HK-2 (cell line): ENCODE measurements around the gene SLC7A4.
"Not testable (repeated sequence)": the region's sequence is repeated elsewhere in the genome, so short reads cannot be mapped to it uniquely, and the experiment has no call there.

Experiments
- DNase-seq: peaks from one replicate; pipeline ENCODE4 v3.0.0-alpha.2; 2018; ENCODE audit not compliant: unreplicated experiment

SLC7A4 gene

GRCh38 chr22:21064917-21065864 lies 32.8 kb upstream of the SLC7A4 start:
- DNase-seq, result no peak

DNA sequence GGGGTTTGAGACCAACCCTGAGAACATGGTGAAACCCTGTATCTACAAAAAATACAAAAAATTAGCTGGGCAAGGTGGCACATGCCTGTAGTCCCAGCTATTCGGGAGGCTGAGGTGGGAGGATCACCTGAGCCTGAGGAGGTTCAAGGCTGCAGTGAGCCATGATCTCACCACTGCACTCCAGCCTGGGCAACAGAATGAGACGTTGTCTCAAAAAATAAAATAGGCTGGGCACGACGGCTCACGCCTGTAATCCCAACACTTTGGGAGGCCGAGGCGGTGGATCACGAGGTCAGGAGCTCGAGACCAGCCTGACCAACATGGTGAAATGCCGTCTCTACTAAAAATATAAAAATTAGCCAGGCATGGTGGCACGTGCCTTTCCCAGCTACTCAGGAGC lies 32.1 kb upstream of the SLC7A4 start:
- DNase-seq, result not testable (repeated sequence)

DNA sequence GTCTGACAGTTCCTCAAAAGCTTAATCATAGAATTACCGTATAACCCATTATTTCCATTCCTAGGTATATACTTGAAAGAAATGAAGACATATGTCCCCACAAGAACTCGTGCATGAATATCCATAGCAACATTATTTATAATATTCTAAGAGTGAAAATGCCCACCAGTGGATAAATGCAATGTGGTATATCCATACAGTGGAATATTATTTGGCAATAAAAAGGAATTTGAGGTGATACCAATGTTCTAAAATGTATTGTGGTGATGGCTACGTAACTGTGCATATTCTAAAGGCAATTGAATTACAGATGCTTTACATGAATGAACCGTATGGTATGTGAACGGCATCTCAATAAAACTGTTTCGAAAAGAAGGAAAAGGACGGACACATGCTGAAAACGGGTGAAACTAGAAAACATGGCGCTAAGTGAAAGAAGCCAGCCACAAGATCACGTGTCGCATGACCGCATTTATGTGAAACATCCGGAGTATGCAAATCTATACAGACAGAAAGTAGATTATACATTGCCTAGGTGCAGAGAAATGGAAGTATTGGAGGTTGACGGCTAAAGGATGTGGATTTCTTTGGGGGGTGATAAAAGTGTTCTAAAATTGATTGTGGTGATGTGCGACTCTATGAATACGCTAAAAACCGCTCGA lies 29.4 kb upstream of the SLC7A4 start:
- DNase-seq, result not testable (repeated sequence)

DNA sequence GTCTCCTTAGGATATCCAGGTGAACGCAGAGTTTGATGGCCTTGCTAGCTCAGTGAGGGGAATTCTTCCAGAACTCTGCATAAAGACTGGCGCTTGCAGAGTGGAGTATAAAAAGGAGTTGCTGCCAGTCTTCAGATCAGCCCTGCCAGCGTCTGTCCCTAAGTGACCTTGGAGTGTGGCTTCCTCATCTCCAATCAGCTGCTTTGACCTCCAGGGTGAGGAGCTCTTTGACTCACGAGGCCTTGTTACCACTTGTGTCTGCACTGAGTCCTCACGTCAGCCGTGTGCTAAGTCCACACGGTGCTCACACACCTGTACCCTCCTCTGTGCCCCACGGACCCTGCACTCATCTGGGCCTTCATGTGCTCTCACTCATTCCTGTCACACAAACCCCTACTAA lies 28.0 kb upstream of the SLC7A4 start:
- not testable (repeated sequence) for DNase-seq

DNA sequence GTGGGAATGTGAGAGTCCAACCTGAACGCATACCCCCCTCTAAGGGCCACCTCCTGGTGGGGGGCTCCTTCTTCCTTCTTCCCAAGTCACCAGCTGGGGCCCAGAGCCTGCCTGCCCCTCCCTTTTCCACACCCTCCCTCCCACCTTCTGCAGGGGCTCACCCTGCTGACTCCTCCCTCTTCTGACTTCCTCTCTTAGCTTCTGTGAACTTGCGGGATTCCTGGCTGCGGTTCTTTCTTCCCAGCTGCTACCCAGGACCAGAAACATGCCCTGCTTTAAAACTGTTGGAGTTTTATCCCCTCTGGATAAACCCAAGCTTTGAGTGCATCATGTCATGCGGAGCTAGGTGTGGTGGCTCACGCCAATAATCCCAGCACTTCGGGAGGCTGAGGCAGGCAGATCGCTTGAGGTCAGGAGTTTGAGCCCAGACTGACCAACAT lies 23.5 kb upstream of the SLC7A4 start:
- DNase-seq, result no peak

DNA sequence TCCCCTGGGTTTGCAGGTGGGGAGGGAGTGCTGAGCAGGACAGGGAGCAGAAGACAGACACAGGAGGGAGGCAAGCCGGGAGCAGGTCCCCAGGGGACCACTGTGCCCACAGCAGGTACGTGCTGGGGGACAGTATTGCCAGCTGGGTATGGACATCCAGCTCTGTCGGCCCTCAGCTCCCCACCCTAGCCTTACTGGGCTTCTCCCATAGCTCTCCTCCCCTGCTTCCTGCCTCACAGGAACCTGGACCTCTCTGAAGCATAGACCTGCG lies 23.1 kb upstream of the SLC7A4 start:
- no peak for DNase-seq

DNA sequence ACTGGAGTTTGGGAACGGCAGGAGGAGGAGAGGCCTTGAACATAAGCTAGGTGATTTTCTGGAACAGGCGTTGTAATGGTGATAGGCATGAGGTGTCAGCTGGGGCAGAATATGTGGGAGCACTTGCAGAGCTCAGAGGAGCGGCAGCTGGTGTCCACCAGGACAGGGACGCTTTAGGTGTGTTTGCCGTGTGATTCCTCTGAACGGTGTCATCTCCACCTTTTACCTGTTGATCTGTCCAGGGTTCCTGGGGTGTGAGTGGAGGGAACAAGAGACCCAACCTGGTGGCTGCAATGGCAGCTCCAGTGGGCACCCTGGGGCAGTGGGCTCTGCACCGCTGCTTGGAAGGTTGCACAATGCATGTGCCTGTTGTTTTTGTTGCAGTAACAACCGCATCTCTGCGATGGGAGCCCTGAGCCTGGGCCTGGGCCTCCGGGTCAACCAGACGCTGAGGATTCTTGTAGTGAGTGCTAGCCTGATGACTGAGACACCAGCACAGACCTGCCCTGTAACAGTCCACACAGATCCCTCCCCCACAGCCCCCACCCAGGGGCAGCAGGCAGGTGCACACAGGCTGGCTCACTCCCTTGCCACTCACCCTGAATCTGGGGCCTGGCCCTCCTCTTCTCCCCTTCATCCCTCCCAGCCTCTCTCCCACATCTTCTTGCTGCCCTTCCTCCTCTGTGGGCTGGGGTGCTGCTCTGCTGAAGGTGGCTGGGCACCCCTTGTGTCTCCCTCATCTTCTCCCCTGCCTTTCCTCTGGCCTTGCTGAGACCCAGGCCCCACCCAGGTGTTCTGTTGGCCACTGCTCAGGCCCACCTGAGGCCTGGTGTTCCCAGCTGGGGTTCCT lies 22.6 kb upstream of the SLC7A4 start:
- DNase-seq, result no peak

DNA sequence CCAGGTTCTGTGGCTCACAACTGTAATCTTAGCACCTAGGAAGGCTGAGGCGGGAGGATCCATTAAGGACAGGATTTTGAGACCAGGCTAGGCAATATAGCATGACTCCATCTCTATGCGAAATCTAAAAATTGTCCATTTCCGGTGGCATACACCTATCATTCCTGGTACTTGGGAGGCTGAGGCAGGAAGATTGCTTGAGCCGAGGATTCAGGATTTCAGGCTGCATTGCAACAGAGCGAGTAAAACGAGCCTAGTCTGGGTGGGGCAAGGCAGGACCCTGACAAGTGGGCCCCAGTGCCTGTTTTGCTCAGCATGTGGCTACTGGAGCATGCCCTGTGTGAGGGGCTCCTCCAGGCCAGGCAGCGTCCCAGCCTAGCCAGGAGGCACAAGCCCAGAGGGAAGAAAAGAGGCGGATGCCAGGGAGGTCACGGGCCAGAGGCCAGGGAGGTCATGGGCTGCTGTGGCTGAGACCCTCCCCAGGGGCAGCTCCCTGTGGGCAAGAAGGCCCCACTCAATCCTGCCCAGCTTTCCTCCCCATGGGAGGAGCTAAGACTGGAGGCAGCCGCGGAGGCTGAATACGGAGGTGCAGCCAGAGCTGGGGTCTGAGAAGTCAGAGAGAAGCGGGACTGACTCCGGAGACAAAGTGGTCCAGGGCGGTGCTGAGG lies 21.8 kb upstream of the SLC7A4 start:
- no peak for DNase-seq

DNA sequence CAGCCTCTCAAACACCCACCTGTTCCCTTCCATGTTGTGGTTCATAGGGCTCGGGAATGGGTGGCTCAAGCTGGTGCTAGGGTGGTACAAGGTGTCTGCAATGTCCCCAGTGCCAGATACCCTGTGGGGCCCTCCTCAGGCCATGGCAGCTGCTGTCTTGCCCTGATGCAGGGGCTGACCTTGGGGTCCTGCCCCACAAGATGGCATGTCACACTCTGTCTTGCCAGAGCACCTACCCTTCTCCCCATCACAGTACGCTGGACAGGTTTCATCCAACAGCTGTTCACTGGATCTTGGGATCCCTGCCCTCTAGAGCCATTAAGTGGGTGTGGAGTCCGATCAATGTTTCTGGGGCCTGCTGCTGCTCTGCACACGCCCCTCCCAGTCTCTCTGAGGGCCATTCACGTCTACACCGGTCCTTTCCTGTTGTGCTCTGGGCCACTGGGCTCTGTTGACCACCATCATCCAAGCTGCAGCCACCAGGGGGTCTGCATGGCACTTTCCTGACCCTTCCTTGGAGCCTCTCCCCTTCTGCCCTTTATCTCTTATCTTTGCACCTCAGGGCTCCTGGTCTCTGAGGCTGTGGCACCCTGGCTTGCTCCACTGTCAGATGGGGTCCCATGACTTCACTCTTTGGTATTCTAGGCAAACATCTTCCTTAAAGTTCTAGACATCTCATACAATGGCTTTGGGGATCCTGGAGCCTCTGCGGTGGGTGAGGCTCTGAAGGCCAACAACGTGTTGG lies 20.5 kb upstream of the SLC7A4 start:
- no peak for DNase-seq

DNA sequence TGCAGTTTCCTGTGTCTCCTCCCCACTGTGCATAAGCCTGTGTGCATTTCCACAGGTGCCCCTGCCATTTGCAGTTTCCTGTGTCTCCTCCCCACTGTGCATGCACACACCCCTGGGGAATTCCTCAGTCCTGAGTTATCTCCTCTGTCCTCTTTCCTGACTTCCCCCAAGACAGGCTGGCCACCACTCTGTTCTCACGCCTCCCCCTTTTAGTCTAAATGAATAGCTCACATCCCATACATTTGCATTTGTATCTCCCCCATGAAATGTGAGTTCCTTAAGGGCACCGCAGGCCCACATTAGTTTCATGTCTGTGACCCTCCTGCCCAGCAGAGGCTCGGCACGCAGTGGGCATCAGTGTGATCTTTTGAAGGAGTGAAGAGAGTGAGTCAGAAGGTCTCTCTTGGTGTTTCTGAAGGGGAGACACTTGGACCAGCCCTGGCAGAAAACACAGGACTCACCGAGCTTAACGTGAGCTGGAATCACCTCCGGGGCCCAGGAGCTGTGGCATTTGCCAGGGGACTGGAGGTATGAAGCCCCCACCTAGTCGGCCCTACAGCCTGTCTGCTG lies 19.6 kb upstream of the SLC7A4 start:
- no peak for DNase-seq

- DNase-seq, result no peak
These were observed 18.9 kb upstream of the SLC7A4 start for GRCh38 chr22:21051145-21051830.

GRCh38 chr22:21048965-21049364 lies 16.6 kb upstream of the SLC7A4 start:
- DNase-seq, result not testable (repeated sequence)

DNA sequence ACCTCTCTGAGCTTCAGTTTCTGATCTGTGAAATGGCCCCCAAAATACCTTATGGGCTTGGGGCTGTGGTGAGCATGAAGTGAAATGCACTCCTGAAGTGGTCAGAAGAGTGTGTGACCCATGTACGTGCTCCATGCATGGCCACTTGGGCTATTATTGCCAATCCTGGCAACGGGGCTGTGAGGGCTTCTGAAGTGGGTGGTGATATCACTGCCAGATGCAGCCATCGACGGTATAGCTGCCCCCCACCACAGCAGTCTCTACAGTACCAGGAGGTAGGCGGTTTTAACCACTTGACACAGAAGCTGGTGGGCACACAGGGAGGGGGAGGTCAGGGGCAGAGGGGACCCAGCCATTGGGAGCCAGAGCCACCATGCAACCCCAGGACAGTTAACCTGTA lies 16.1 kb upstream of the SLC7A4 start:
- DNase-seq, result not testable (repeated sequence)

DNA sequence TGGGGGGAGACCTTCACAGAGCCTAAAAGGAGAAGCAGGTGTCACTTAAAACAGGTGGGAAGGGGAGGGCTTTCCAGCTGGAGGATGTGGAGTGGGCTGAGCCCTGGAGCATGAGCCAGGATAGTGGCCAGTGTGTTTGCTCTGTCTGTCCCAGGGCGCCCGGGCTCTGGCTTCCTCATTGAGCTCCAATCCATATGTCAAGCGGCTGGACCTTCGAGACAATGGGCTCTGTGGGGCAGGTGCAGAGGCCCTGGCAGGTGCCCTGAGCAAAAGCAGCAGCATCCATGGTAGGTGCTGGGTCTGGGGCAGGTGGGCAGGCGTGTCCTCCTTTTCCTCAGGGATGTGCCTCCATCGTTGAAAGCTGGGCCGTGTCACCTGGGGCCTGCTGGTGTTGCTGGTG lies 15.4 kb upstream of the SLC7A4 start:
- no peak for DNase-seq

- no peak for DNase-seq
These were observed 14.8 kb upstream of the SLC7A4 start for GRCh38 chr22:21047035-21047661.

GRCh38 chr22:21045585-21046294 lies 13.4 kb upstream of the SLC7A4 start, which contains the start of gene LRRC74B:
Gene LRRC74B (plus strand): TSS chr22:21045946. CDS start chr22:21045987, 41 bp downstream.
- DNase-seq, result peak; percentile 84

- DNase-seq, result peak; percentile 20
These were observed 12.7 kb upstream of the SLC7A4 start for GRCh38 chr22:21044931-21045584.

- DNase-seq, result no peak
These were observed 11.6 kb upstream of the SLC7A4 start for GRCh38 chr22:21043860-21044535.
